K562 (cell line): Measurements from ENCODE around the gene STARD3NL.

Source experiments
- CBX5 ChIP-seq: IDR thresholded peaks from 2 replicates; pipeline ENCODE4 v1.6.1; 2014; ENCODE audit warnings: low read depth, borderline replicate concordance
- E2F3 ChIP-seq: fragments of 250-450 bp; sonication (Bioruptor Pico); IDR thresholded peaks from 2 replicates; pipeline ENCODE4 v1.4.0; 2020; ENCODE audit warnings: mild to moderate bottlenecking
- EZH2 ChIP-seq: IDR thresholded peaks from 2 replicates; pipeline ENCODE4 v1.6.1; 2012; ENCODE audit warnings: low read depth, mild to moderate bottlenecking, inconsistent platforms, low read length, borderline replicate concordance
- FOS ChIP-seq: IDR thresholded peaks from 3 replicates; pipeline ENCODE4 v1.6.1; 2011; ENCODE audit not compliant: insufficient read length; ENCODE audit errors: extremely low read depth
- FOXK1 ChIP-seq: sonication (generic); formaldehyde crosslinking; IDR thresholded peaks from 2 replicates; pipeline ENCODE4 v1.8.0; 2022; ENCODE audit warnings: missing genetic modification reagents, mild to moderate bottlenecking, borderline replicate concordance
- FOXO4 ChIP-seq: fragments of 450-650 bp; formaldehyde crosslinking; IDR thresholded peaks from 2 replicates; pipeline ENCODE4 v1.4.0; 2020; ENCODE audit warnings: mild to moderate bottlenecking, moderate library complexity
- POLR2AphosphoS5 ChIP-seq: IDR thresholded peaks from 2 replicates; pipeline ENCODE4 v1.6.1; 2011; ENCODE audit warnings: mild to moderate bottlenecking, low read depth, low read length, moderate library complexity; ENCODE audit not compliant: control insufficient read depth, insufficient read depth
- SPI1 ChIP-seq: IDR thresholded peaks from 2 replicates; pipeline ENCODE4 v1.6.1; 2011; ENCODE audit warnings: low read depth, low read length, control low read depth, borderline replicate concordance
- TEAD4 ChIP-seq, 2 experiments: sonication (generic) in 1 of 2; formaldehyde crosslinking in 1 of 2; IDR thresholded peaks; 2 replicates each; pipeline versions ENCODE4 v1.6.1 to v1.8.0; 2012 to 2022; ENCODE audit warnings: borderline replicate concordance in 1 of 2, inconsistent platforms in 1 of 2, low read length in 1 of 2, mild to moderate bottlenecking in 1 of 2, missing genetic modification reagents in 1 of 2
- ZKSCAN8 ChIP-seq: fragments of 200-800 bp; sonication (Bioruptor generic); IDR thresholded peaks from 2 replicates; pipeline ENCODE4 v1.6.1; 2016; ENCODE audit warnings: missing genetic modification characterization, missing compliant biosample characterization
- ZNF239 ChIP-seq: fragments of 250-450 bp; sonication (Bioruptor Pico); IDR thresholded peaks from 2 replicates; pipeline ENCODE4 v1.4.0; 2020; ENCODE audit warnings: mild to moderate bottlenecking
- ZNF274 ChIP-seq: IDR thresholded peaks from 2 replicates; pipeline ENCODE4 v1.6.1; 2011; ENCODE audit warnings: low read depth, mild to moderate bottlenecking, low read length, moderate library complexity, borderline replicate concordance
- TF ChIP-seq, protein P1 (sequence below), 3 experiments: IDR thresholded peaks in 2 of 3; conservative IDR thresholded peaks in 1 of 3; 2 replicates each; pipeline ENCODE4 v1.5.1; 2011 to 2012; ENCODE audit warnings: low read length in 3 of 3, mild to moderate bottlenecking in 3 of 3, control low read depth in 2 of 3, improper control_type of control experiment in 1 of 3, inconsistent platforms in 1 of 3, low read depth in 1 of 3, mixed read lengths in 1 of 3, moderate library complexity in 1 of 3; ENCODE audit not compliant: insufficient read depth in 2 of 3
- TF ChIP-seq, protein P2 (sequence below), 2 experiments: fragments of 450-650 bp; formaldehyde crosslinking in 1 of 2; IDR thresholded peaks; 2 replicates each; pipeline versions ENCODE4 v1.4.0 to v1.6.1; 2014 to 2020; ENCODE audit warnings: mild to moderate bottlenecking in 2 of 2, borderline replicate concordance in 1 of 2, low read depth in 1 of 2

DNA sequence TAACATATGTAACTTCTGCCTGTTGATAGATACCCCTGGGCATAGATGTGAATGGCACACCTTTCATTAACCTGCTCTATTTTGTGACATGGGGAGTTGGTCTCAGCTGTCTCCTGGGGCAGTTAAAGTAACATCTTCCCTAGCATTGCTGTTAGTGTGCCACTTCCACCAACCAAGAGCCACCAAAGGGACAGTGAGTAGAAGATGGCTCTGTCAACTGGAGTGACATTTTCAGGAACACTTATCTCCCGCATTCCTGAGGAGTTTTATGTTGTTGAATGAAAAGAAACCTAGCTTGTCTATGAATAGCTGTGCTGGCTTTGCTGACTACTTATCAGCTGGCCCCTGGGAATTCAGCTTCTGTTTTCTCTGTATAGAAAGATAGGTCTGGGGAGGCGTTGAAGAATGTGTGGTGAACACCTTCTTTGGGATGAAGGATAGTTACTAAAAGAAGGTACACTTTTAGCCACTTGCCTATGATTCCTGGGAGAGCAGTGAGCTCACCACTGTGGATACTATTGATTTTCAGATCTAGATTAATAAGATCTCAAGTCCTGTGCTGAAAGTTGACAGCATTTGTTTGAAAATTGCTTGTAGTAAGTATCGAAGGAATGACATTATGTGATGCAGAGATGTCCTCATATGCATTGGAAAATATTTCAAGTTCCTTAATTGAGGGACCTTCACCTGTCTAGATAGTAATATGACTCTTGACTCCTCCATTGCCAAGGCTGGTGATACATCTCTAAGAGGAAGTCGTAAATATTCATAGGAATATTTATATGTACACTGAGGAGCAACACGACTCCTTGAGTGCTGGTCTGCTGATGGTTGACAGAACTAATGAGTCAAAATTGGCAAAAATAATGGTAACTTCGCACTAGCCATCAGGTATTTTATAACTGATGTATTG lies 7.6 kb downstream of the STARD3NL start:
- TF ChIP-seq CBX5 (no peak), SPI1 (peak; percentile 6; the same call in 1 of the 2 replicates), POLR2AphosphoS5 (no peak), ZNF239 (no peak), ZKSCAN8 (CRISPR knock-in tag) (no peak), FOXO4 (no peak), ZNF274 (no peak), EZH2 (no peak), FOXK1 (CRISPR knock-in tag) (no peak), FOS (no peak), TEAD4 (IDR thresholded peaks at IDR 0.05; ENCODE audit: low read length) (no peak), TEAD4 (CRISPR knock-in tag; IDR thresholded peaks at IDR 0.05; ENCODE audit: borderline replicate concordance) (no peak), E2F3 (CRISPR knock-in tag) (no peak)
- TF ChIP-seq, protein P1, sequence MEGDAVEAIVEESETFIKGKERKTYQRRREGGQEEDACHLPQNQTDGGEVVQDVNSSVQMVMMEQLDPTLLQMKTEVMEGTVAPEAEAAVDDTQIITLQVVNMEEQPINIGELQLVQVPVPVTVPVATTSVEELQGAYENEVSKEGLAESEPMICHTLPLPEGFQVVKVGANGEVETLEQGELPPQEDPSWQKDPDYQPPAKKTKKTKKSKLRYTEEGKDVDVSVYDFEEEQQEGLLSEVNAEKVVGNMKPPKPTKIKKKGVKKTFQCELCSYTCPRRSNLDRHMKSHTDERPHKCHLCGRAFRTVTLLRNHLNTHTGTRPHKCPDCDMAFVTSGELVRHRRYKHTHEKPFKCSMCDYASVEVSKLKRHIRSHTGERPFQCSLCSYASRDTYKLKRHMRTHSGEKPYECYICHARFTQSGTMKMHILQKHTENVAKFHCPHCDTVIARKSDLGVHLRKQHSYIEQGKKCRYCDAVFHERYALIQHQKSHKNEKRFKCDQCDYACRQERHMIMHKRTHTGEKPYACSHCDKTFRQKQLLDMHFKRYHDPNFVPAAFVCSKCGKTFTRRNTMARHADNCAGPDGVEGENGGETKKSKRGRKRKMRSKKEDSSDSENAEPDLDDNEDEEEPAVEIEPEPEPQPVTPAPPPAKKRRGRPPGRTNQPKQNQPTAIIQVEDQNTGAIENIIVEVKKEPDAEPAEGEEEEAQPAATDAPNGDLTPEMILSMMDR (IDR thresholded peaks at IDR 0.05 in 2 of 3, conservative IDR thresholded peaks at IDR 0.05 in 1 of 3; ENCODE audit: insufficient read depth in 2 of 3, low read depth in 1 of 3, low read length in 3 of 3), result no peak
- TF ChIP-seq, protein P2, sequence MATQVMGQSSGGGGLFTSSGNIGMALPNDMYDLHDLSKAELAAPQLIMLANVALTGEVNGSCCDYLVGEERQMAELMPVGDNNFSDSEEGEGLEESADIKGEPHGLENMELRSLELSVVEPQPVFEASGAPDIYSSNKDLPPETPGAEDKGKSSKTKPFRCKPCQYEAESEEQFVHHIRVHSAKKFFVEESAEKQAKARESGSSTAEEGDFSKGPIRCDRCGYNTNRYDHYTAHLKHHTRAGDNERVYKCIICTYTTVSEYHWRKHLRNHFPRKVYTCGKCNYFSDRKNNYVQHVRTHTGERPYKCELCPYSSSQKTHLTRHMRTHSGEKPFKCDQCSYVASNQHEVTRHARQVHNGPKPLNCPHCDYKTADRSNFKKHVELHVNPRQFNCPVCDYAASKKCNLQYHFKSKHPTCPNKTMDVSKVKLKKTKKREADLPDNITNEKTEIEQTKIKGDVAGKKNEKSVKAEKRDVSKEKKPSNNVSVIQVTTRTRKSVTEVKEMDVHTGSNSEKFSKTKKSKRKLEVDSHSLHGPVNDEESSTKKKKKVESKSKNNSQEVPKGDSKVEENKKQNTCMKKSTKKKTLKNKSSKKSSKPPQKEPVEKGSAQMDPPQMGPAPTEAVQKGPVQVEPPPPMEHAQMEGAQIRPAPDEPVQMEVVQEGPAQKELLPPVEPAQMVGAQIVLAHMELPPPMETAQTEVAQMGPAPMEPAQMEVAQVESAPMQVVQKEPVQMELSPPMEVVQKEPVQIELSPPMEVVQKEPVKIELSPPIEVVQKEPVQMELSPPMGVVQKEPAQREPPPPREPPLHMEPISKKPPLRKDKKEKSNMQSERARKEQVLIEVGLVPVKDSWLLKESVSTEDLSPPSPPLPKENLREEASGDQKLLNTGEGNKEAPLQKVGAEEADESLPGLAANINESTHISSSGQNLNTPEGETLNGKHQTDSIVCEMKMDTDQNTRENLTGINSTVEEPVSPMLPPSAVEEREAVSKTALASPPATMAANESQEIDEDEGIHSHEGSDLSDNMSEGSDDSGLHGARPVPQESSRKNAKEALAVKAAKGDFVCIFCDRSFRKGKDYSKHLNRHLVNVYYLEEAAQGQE (IDR thresholded peaks at IDR 0.05; ENCODE audit: borderline replicate concordance), result no peak
- TF ChIP-seq, protein P2 (CRISPR knock-in tag; IDR thresholded peaks at IDR 0.05; ENCODE audit: low read depth), result no peak
